Adipose tissue (tissue), 3 donors: Measurements from ENCODE around the gene HOXC10. TPM values are rescaled to one million over a fixed set of nuclear protein-coding genes. Genes with fewer than 3 reads are reported as not detected.

Experiments
- H3K27ac ChIP-seq: one replicate; pipeline ENCODE4 v1.5.1; 2013; ENCODE audit warnings: low read depth, low read length
- WGBS, 3 donors: extraction: QIAGEN DNeasy Blood & Tissue Kit; methylation state at CpG; one replicate each; pipeline ENCODE4 v1.1.7; 2013; 5-methylcytosine and 5-hydroxymethylcytosine counted together
- polyA plus RNA-seq, 3 donors: library from polyadenylated mRNA; stranded (reverse); fragments of 200-250 nt; gene quantifications; one replicate each; pipeline ENCODE4 v1.2.3, GENCODE V29; 2013
- donor health status: healthy with polysubstance abuse.
- donor health status: Bipolar disorder and iron deficiency.
- donor health status: healthy.

The HOXC10 gene
- polyA plus RNA-seq, 3 donors, result 0.22 to 0.63 TPM; not detected in 1

- no peak overlapping the region for H3K27ac ChIP-seq
- WGBS, 3 donors, result 2% methylated on average over 65 to 72 of the region's 72 CpGs
These were observed 23.8 kb upstream of the HOXC10 start for GRCh38 chr12:53961025-53961761.

- WGBS, 3 donors, result 19 to 30% (median 21%) methylated on average over 7 of the region's 7 CpGs
- no peak overlapping the region for H3K27ac ChIP-seq
These were observed 21.9 kb upstream of the HOXC10 start for GRCh38 chr12:53963005-53963404.

GRCh38 chr12:53963434-53964314, 21.3 kb upstream of the HOXC10 start:
- 6 to 12% (median 9%) methylated on average over 38 of the region's 38 CpGs for WGBS, 3 donors
- H3K27ac ChIP-seq, result no peak overlapping the region

GRCh38 chr12:53964315-53964713, 20.6 kb upstream of the HOXC10 start:
- 5 to 11% (median 8%) methylated on average over 2 of the region's 2 CpGs for WGBS, 3 donors
- no peak overlapping the region for H3K27ac ChIP-seq

- no peak overlapping the region for H3K27ac ChIP-seq
- WGBS, 3 donors, result 3 to 5% (median 5%) methylated on average over 17 to 18 of the region's 18 CpGs
These were observed 19.5 kb upstream of the HOXC10 start for GRCh38 chr12:53965281-53966084.

GRCh38 chr12:53966085-53966384, 18.9 kb upstream of the HOXC10 start:
- H3K27ac ChIP-seq, result no peak overlapping the region
- 3 to 8% (median 7%) methylated on average over 15 of the region's 15 CpGs for WGBS, 3 donors

GRCh38 chr12:53966385-53967133, 18.4 kb upstream of the HOXC10 start:
- WGBS, 3 donors, result 6 to 11% (median 10%) methylated on average over 35 to 36 of the region's 36 CpGs
- H3K27ac ChIP-seq, result no peak overlapping the region

- 11 to 16% (median 12%) methylated on average over 5 of the region's 5 CpGs for WGBS, 3 donors
- no peak overlapping the region for H3K27ac ChIP-seq
These were observed 17.5 kb upstream of the HOXC10 start for GRCh38 chr12:53967421-53967925.

- no peak overlapping the region for H3K27ac ChIP-seq
- 16 to 26% (median 19%) methylated on average over 24 of the region's 24 CpGs for WGBS, 3 donors
These were observed 16.5 kb upstream of the HOXC10 start for GRCh38 chr12:53968214-53969127.

GRCh38 chr12:53969588-53970259, 15.2 kb upstream of the HOXC10 start:
- WGBS, 3 donors, result 18 to 19% (median 19%) methylated on average over 12 of the region's 12 CpGs
- no peak overlapping the region for H3K27ac ChIP-seq

GRCh38 chr12:53970451-53970850, 14.5 kb upstream of the HOXC10 start:
- 15 to 31% (median 21%) methylated on average over 4 of the region's 4 CpGs for WGBS, 3 donors
- H3K27ac ChIP-seq, result no peak overlapping the region

- H3K27ac ChIP-seq, result no peak overlapping the region
- 60 to 69% (median 64%) methylated on average over 3 of the region's 3 CpGs for WGBS, 3 donors
These were observed 13.8 kb upstream of the HOXC10 start for GRCh38 chr12:53971129-53971528.

GRCh38 chr12:53971686-53972085, 13.3 kb upstream of the HOXC10 start:
- WGBS, 3 donors, result 22 to 42% (median 34%) methylated on average over 2 of the region's 2 CpGs
- no peak overlapping the region for H3K27ac ChIP-seq

- no peak overlapping the region for H3K27ac ChIP-seq
- WGBS, 3 donors, result 27 to 38% (median 30%) methylated on average over 9 of the region's 9 CpGs
These were observed 12.7 kb upstream of the HOXC10 start for GRCh38 chr12:53972152-53972702.

GRCh38 chr12:53972722-53973235, 12.2 kb upstream of the HOXC10 start, which contains the start of gene HOXC11:
Gene HOXC11 (plus strand): TSS chr12:53973126. CDS start chr12:53973242, 116 bp downstream.
- 4 to 11% (median 7%) methylated on average over 20 to 21 of the region's 21 CpGs for WGBS, 3 donors
- H3K27ac ChIP-seq, result no peak within 1 kb of the TSS
